Right renal pelvis (tissue), 4 donors: ENCODE results near the gene OLA1. TPM values are rescaled to one million over a fixed set of nuclear protein-coding genes. Genes with fewer than 3 reads are reported as not detected.

Source experiments
- DNase-seq, 4 donors: peaks; one replicate each; pipeline ENCODE4 v3.0.0-alpha.2; 2013; ENCODE audit warnings: low read depth in 4 of 4, low spot score in 3 of 4, missing footprints in 1 of 4
- polyA plus RNA-seq, 4 donors: library from polyadenylated mRNA; unstranded; fragments of 120-200 nt; gene quantifications; one replicate each; pipeline ENCODE4 v1.2.1, GENCODE V29; 2013; ENCODE audit not compliant: insufficient read length in 4 of 4

The OLA1 gene
- polyA plus RNA-seq, 4 donors, result 152 to 187 (median 177) TPM

DNA sequence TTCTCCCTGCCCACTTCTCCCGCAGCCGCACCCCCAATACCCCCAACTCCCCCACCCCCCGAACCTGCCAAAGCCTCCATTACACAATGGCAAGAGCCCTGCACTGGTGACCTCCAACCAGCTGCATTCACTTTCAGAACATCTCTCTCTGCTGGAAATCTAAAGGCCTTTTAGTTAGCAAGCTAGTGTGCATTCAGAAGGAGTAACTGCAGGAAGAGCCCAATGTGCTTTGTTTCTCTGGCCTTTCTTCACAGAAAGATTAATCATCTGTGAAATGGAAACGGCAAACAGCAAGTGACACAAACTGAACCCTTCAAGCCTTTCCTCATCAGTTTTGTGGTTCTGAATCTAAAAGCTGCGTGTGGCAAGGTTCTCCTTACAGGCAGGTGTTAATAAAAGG lies 124.2 kb downstream of the OLA1 start:
- no peak for DNase-seq

GRCh38 chr2:174122185-174122584 lies 126.1 kb downstream of the OLA1 start:
- DNase-seq, result no peak

- no peak for DNase-seq
Measured at GRCh38 chr2:174121612-174122011, 126.7 kb downstream of the OLA1 start.

DNA sequence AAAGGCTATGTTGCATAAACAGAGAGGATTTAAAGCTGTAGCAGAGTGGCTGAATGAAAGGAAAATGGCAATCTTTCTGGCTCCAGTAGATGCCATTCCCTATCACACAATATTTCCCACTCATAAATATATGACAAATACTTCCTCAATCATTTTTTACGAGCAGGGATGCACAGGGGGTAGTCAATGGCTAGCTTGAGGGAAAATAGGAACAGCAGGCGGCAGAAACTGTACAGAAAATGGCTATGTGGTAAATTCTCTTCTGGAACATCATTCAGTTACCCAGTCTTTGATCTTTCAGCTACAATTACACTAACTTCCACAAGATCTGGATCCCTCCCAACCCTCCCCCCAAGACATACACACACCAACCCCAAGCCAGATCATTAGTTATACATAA lies 127.2 kb downstream of the OLA1 start:
- DNase-seq, result no peak

GRCh38 chr2:174120346-174120745 lies 128.0 kb downstream of the OLA1 start:
- DNase-seq, result no peak

GRCh38 chr2:174117951-174118930 lies 130.1 kb downstream of the OLA1 start:
- DNase-seq, result no peak

GRCh38 chr2:174112073-174112472 lies 136.3 kb downstream of the OLA1 start:
- DNase-seq, result no peak

- DNase-seq, result no peak
Measured at GRCh38 chr2:174108579-174108978, 139.8 kb downstream of the OLA1 start.

DNA sequence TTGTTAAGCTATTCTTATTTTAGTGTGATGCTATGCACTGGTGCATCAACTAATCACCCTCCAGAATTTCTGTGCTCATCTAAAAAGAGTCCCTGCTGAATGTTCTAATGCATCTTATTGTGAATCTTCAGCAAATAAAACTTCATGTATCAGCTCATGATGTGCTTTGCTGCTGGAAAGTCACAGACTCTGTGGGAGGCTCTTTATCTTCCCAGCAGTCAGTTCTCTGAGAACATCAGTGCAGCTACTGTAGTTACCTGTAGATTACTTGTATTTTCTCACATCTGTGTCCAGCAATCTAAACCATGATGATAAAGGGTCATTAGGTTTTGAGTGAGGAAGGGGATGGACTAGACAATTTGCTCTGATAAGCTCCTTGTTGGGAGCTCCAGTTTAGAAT lies 141.6 kb downstream of the OLA1 start:
- DNase-seq, result no peak

- no peak for DNase-seq
Measured at GRCh38 chr2:174094542-174094941, 153.8 kb downstream of the OLA1 start.

DNA sequence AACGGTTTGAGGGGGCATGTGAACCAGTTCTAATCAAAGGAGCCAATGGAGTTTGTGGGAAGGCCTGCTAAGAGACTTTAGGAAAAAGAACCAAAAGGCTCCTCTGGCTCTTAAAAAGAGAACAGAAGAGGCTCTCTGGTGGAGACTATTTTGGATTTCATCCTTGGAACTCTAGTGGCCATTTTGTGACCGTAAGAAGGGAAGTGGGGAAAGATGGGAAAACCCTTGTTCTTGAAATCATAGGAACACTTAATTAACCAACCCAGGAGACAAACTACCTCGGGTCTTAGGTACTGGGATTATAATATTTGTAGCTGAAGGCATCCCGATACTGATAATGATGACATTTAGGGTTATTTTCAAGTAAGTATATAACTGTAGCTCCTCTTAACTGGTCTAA lies 157.9 kb downstream of the OLA1 start:
- DNase-seq, result no peak

GRCh38 chr2:174088706-174089460 lies 159.4 kb downstream of the OLA1 start:
- DNase-seq, result no peak

DNA sequence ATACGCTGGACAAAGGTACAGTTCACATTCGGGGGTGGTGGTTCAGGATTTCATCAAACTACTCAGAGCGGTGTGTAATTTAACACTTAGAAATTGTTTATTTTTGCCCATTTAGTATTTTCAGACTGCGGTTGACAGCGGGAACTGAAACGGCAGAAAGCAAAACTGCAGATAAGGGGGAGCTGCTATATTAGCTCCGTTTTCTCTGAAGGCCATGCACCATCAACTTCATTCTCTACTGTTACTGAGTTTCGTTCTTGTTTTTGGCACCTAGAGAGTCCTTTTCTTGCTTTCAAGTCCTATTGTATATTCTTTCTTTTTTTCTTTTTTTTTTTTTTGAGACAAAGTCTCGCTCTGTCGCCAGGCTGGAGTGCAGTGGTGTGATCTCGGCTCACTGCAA lies 161.6 kb downstream of the OLA1 start:
- no peak for DNase-seq

DNA sequence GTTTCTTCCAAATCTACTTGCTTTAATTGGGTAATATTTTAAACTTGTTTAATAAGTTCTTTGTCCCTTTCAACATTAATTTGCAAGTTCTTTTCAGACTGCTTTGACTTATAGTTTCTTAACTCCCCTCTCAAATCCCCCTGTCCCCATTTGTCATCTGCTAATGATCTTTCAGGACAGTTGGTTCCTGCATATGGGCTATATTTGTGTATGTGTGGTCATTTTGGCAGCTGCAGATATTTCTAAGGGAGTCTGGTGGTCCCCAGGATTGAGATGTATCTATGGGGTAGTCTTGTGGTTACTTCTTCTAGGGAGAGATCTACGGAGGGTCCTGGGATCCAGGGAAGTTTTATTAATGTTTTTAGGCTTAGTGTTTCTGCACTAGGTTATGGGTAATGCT lies 162.6 kb downstream of the OLA1 start:
- no peak for DNase-seq

- DNase-seq, result no peak
Measured at GRCh38 chr2:174083843-174084458, 164.4 kb downstream of the OLA1 start.

- no peak for DNase-seq
Measured at GRCh38 chr2:174080672-174081121, 167.6 kb downstream of the OLA1 start.

DNA sequence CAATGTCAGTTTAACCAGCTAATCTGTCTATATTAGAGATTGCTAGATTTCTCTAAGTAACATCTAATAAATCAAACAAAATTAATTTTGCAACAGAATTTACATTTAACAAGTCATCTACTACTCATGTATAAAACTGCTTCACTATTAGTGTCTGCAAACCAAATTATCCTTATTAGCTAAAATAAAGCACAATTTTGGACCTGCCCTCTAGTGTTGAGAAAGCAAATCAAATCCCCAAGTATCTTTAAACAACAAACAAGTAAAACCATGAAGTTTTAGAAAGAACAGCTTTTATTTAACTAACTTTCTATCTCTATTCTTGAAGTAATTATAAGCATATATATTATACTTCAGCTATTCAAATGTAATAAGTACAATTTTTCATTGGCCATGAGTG lies 170.1 kb downstream of the OLA1 start:
- DNase-seq, result no peak

DNA sequence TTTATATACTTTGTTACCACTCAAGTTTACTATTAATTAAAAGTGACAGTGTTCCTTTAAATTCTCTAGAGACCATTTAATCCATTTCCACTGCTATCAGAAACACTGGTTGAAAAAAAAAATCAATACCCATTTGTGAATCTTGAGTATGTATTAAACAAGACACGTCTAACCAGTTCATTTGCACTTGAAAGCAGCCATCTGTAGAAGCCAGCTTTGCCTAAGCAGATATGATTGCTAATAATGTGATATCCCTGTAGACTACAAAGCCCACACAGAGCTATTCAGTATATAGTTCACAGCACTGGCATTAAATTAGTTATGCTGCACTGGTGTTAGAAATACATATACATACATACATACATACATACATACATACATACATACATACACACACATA lies 171.4 kb downstream of the OLA1 start:
- DNase-seq, result no peak

DNA sequence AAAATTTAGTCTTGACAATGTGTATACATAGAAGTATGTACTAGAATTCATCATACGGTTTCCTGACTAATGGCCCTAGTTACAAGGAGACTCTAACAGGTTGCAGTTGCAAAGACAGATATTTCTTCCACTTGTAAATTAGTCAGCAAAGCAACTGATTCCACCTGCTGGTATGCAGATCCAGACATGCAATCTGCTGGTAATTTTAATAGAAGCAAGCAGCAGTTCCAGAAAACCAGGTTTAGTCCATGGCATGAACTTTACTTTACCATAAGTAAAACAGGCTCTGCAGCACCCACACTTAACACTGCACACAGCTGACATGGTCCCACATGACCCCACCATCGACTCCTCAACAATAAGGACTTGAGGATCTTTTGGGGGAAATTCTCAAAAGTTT lies 172.3 kb downstream of the OLA1 start:
- no peak for DNase-seq

GRCh38 chr2:174074831-174075230 lies 173.5 kb downstream of the OLA1 start:
- DNase-seq, result no peak

GRCh38 chr2:174072857-174073256 lies 175.5 kb downstream of the OLA1 start:
- no peak for DNase-seq
